ENCODE measurements around the gene MYH10.
"Not testable (repeated sequence)": the region's sequence is repeated elsewhere in the genome, so short reads cannot be mapped to it uniquely, and the experiment has no call there.

Gene MYH10

GRCh38 chr17:8556074-8556473 is 74.5 kb downstream of the MYH10 start:
- no peak for DNase-seq (ENCODE audit: low read depth in 3 of 3)

- DNase-seq (ENCODE audit: low read depth in 3 of 3), result no peak
These were observed 75.5 kb downstream of the MYH10 start for GRCh38 chr17:8555062-8555461.

DNA sequence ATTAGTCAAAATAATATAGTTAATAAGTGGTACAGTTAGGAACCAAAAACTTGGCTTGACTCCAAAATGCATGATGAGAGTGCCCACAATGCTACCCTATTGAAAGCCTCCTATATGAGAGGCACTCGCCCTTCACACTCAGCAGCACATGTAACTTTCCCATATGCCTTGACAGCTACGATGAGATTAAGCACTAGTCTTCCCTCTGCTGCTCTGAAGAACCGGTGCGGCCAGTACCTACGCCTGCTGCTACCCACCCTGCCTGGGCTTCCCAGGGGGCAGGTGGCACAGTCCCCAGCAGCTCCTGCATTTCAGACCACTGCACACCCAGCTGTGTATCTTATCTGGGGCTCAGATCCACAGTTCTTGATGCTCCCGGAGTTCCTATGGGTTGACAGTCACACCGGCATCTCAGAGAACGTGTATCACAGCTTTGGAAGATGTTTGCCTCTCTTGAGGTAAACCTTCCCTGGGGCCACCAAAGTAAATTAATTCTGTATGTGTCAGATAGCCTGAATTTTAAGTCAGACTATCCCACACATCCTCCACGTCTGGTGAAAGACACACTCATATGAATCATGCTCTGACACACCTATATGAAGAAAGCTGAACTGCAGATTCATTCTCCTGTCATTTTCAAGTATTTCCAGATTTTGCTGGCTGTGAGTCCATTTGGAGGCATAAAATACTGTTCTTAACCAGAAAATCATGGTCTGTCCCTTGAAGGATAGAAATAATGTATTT is 77.8 kb downstream of the MYH10 start:
- no peak for DNase-seq (ENCODE audit: low read depth in 3 of 3)

- no peak for DNase-seq (ENCODE audit: low read depth in 3 of 3)
These were observed 87.7 kb downstream of the MYH10 start for GRCh38 chr17:8542599-8543502.

DNA sequence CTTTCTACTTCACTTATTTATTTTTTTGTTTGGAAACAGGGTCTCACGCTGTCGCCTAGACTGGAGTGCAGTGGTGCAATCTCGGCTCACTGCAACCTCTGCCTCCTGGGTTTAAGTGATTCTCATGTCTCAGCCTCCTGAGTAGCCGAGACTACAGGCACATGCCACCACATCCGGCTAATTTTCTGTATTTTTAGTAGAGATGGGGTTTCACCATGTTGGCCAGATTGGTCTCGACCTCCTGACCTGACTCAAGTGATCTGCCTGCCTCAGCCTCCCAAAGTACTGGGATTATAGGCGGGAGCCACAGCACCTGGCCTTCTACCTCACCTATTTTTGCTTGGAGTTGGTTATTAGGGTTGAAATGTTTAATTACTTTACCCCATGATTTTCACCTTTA is 90.5 kb downstream of the MYH10 start:
- DNase-seq (ENCODE audit: low read depth in 3 of 3), result not testable (repeated sequence)

DNA sequence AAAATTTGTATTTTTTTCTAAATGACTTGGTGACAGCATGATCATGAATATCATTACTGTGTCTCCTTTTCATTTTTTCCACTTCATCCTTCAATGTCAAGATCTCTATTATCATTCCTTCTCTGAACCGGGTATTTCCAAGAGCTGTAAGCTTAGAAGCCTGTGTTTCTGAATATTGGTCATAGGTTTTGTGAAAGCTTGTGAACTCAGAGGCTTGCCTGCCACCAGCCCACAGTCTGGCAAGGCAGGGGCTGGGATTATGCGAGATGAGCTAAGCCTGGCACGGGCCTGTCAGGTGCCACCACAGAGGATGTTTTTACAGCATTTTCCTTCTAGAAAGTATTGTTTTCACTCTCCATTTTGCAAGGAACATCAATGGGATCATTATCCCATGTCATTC is 92.8 kb downstream of the MYH10 start:
- no peak for DNase-seq (ENCODE audit: low read depth in 3 of 3)

DNA sequence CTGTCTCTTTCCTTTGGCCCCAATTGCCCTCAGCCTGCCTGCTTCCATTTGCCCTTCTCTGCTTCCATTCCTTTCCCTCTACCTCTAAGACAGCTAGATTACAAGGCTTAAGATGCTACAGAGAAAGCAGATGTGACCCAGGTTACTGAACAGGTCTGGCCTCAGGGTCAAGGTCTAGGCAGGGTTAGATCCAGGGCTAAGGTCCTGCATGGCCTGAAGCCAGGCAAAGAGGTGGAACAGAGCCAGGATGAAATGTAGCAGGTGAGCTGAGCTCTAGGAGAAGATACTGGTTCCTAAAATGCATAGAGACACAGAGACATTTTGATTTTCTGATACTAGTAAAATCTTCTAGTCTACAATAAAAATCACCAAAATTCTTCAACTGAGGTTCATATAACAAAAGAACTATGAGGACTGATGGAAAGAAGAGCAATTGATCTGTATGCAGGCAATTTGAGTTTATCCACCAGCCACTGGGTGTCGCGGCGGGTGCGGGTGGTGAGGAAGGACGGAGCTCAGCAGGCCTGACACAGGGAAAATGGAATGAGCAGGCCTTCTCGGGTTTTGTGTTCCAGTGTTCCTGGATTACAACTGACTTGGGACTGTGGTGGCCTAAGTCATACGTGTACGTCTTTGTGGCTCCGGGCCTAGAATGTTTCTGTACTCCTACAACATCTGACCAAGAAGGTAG is 95.9 kb downstream of the MYH10 start:
- DNase-seq (ENCODE audit: low read depth in 3 of 3), result no peak

DNA sequence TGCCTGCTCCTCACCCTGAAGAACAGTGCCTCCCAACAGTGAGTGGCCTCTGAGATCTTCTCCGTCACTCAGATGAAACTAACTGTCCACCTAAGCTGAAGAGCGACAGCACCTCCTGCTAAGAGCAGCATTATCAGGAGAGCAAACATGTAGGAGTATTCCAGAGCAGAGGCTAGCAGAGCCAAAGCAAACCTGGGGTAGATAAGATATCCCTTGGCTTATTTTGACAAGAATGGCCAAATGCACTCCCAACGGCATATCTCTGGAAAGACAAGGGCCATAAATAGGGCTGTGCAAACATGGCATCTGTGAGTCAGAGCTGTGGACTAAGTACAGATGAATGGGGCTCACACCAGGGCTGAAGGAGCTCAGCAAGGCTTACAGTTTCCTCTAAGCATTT is 98.5 kb downstream of the MYH10 start:
- DNase-seq (ENCODE audit: low read depth in 3 of 3), result no peak

DNA sequence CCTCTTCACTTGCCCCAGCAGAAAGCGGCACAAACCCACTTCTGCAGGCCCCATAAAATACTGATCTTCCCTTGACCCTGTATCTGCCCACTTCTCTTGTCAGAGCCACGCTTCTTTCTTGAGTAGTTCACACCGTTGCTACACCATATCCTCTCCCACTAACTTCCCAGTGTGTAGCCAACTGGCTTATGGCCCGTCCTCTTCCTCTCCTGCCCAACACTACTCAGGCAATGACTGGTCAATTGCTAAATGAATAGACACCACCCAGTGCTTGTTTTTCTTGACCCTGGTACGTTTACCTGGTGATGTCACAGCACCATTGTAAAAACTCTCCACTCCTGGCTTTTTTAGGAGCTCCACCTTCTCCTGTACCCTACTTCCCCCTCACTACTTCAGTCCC is 107.9 kb downstream of the MYH10 start:
- DNase-seq (ENCODE audit: low read depth in 3 of 3), result no peak

DNA sequence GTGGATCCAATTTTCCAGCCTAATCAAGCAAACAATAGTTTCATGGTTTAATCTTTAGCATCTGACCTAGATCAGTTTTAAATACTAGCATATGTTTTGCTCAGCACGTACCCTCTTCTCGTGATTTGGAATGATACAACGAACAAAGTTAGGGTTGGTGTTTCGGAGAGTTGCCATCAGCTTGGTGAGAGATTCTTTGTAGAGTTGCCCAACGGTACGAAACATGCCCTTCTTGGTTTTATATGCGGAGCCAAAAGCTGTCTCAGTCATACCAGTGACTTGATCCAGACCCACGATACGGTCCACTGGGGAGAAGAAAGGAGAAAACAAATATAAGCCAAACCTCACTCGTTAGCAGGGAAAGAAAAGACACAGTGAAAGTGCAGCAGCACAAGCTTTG is 109.5 kb downstream of the MYH10 start:
- DNase-seq (ENCODE audit: low read depth in 3 of 3), result no peak

DNA sequence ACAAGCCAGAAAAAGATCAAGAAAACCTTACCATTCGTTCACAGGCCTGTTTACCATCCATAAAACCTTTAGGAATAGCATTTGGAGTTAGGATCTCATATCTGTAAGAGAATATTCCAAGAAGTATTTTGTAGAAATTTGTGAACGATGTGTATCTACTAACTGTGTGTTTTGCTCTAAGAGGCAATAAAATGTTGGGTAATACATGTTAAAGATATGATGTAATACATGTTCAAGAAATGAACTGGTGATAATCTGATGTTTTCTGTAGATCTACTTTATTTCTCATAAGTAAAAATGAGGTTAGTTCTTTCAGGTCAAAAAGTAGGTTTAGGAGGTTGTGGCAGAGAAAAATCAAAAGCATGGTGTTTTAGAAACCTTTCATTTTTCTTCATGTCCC is 111.7 kb downstream of the MYH10 start:
- no peak for DNase-seq (ENCODE audit: low read depth in 3 of 3)

GRCh38 chr17:8518326-8518725 is 112.2 kb downstream of the MYH10 start:
- DNase-seq (ENCODE audit: low read depth in 3 of 3), result no peak

DNA sequence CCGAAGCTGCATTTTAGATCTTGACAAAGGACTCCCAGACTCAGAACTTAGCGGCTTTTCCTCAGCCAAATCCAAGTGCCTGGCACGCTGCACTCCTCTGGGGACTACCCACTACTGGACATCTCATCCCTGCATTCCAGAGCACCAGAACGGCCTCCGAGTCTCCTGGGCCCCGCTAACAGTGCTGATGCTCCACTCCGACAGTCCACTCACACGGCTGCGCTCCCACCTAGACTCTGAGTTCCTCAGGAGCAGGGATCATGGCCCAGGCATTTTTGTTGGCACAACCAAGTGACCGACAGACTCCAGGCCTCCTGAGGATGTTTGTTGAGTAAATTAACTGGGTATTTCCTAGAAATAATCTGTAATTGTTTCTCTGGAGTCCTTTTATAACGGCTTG is 115.7 kb downstream of the MYH10 start:
- DNase-seq (ENCODE audit: low read depth in 3 of 3), result no peak

- DNase-seq (ENCODE audit: low read depth in 3 of 3), result no peak
These were observed 124.4 kb downstream of the MYH10 start for GRCh38 chr17:8506145-8506544.

DNA sequence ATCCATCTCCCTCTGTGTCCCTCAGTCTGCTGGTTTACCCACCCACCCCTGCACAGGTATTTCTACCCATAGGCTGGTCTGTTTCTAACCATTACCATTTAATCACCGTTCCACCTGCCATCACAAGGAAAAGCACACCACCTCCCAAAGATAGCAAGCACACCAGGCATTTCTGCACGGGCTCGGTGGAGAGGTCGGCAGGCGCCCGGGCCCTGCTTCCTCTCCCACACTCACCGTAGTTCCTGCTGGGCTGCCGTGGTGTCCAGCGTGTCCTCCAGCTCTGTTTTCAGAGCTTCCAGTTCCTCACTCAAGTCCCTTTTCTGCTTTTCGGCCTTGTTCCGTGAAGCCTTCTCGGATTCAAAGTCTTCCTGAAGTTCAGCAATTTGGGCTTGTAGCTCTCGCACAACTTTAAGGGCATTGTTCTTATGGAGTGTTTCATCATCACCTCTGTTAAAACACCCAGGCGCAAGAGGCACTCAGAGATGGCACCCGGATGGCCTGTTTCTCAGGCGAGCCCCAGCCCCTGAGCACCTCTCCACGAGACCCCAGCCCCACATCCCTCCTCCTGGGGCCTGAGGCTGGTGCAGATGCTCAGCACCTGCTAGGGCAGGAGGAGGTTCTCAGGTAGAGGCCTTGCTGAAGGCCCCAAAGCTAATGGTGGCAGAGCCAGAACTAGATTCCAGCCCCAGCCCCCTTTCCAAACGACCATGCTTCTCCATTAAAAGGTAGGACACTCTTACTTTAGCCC is 125.9 kb downstream of the MYH10 start:
- no peak for DNase-seq (ENCODE audit: low read depth in 3 of 3)

- DNase-seq (ENCODE audit: low read depth in 3 of 3), result no peak
These were observed 126.7 kb downstream of the MYH10 start for GRCh38 chr17:8503807-8504206.

DNA sequence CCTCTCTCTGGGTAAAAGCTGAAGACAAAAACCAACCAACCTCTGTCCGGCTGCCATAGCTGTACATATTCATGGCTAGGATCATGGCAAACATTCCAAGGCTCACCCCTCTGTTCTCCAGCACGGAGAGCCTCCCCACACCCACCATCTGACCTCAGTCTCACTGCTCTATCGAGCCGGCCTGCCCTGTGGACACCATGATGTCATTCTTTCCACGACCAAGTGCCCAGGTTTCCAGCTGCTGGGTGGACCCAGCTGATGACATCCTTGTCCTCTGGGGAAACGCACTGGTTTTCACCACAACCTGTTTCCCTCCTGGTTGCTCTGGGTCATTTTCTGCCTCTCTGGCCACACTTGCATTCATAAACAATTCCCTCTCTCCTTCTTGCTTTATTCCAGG is 127.2 kb downstream of the MYH10 start:
- DNase-seq (ENCODE audit: low read depth in 3 of 3), result no peak

- no peak for DNase-seq (ENCODE audit: low read depth in 3 of 3)
These were observed 128.4 kb downstream of the MYH10 start for GRCh38 chr17:8502126-8502525.

DNA sequence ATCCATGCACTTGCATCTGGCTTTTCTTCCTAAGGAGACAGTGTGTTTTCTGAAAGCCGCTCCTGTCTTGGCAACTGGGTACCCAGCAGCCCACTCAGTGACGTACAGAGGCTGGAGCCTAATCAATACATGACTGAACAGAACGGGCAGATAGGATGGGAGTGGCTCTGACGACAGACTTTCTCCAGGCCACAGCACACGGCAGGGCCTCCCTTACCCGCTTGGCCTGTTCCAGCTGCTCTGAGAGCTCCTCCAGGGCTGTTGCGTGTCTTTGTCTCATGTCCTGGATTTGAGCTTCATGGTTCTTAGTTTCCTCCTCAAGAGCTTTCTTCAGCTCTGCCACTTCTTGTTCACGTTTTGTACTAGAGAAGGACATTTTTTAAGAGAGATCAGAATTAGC is 129.9 kb downstream of the MYH10 start:
- no peak for DNase-seq (ENCODE audit: low read depth in 3 of 3)

- no peak for DNase-seq (ENCODE audit: low read depth in 3 of 3)
These were observed 130.9 kb downstream of the MYH10 start for GRCh38 chr17:8499614-8500013.

GRCh38 chr17:8499171-8499570 is 131.4 kb downstream of the MYH10 start:
- no peak for DNase-seq (ENCODE audit: low read depth in 3 of 3)

DNA sequence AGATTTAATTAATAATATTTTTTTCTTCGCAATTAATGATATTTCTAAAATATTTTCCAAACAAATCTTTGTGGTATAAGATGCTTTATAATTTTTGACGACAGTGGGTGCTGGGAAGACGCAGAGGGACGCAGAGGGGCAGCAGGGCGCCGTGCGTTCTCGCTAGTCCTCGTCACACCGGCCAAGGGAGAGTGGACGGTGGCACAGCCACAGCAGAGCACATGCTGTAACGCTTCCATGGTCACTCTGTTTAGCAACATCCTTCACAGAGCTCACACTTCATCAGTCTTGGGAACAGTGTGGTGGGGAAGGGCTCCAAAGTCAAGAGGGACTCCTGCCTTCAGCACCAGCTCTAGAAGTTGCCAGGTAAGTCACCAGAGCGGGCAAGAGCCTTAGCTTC is 134.4 kb downstream of the MYH10 start:
- DNase-seq (ENCODE audit: low read depth in 3 of 3), result no peak
